Peyer's patch (tissue), 4 donors: ENCODE data around the gene FZD1. TPM values are rescaled to one million over a fixed set of nuclear protein-coding genes. Genes with fewer than 3 reads are reported as not detected.
"Not testable (repeated sequence)": the region's sequence is repeated elsewhere in the genome, so short reads cannot be mapped to it uniquely, and the experiment has no call there.

Experiments
- DNase-seq, 3 donors: peaks; one replicate each; pipeline ENCODE4 v3.0.0-alpha.2; 2017 to 2019
- H3K27ac ChIP-seq, 4 donors: fragments of 200-600 bp; sonication (generic); one replicate each; pipeline ENCODE4 v1.5.1; 2016 to 2019
- H3K27me3 ChIP-seq, 2 donors: fragments of 200-600 bp; sonication (generic); one replicate each; pipeline ENCODE4 v1.5.1; 2019
- H3K36me3 ChIP-seq, 3 donors: fragments of 200-600 bp; sonication (generic); one replicate each; pipeline ENCODE4 v1.5.1; 2016 to 2019
- H3K4me1 ChIP-seq, 4 donors: fragments of 200-600 bp; sonication (generic); one replicate each; pipeline ENCODE4 v1.5.1; 2016 to 2019
- H3K4me3 ChIP-seq, 4 donors: fragments of 200-600 bp; sonication (generic); 1 replicate in 3 of 4; 2 replicates in 1 of 4; pipeline ENCODE4 v1.5.1; 2016 to 2019; ENCODE audit warnings: mild to moderate bottlenecking in 1 of 4
- H3K9me3 ChIP-seq, 4 donors: fragments of 200-600 bp; sonication (generic); one replicate each; pipeline ENCODE4 v1.5.1; 2016 to 2019; ENCODE audit warnings: mild to moderate bottlenecking in 1 of 4
- POLR2A ChIP-seq, 2 donors: fragments of 450-650 bp; IDR thresholded peaks; one replicate each; pipeline ENCODE4 v1.5.1; 2017; ENCODE audit warnings: antibody characterized with exemption in 2 of 2, mild to moderate bottlenecking in 2 of 2, moderate library complexity in 2 of 2
- total RNA-seq, 4 donors: library from RNA; depleted of rRNA; stranded (reverse); fragments of >200 nt; gene quantifications; one replicate each; pipeline ENCODE4 v1.1.0, GENCODE V29; 2016
- TF ChIP-seq, protein P1 (sequence below), 6 experiments: fragments of 450-650 bp in 4 of 6; fragments of 200-600 bp in 2 of 6; sonication (generic) in 1 of 6; IDR thresholded peaks; one replicate each; pipeline ENCODE4 v1.5.1; 2017 to 2019; ENCODE audit warnings: antibody characterized with exemption in 6 of 6, mild to moderate bottlenecking in 3 of 6, moderate library complexity in 1 of 6

The FZD1 gene
- total RNA-seq, 4 donors from 2014 or later = 1.7 to 12.6 (median 8.9) TPM

DNA sequence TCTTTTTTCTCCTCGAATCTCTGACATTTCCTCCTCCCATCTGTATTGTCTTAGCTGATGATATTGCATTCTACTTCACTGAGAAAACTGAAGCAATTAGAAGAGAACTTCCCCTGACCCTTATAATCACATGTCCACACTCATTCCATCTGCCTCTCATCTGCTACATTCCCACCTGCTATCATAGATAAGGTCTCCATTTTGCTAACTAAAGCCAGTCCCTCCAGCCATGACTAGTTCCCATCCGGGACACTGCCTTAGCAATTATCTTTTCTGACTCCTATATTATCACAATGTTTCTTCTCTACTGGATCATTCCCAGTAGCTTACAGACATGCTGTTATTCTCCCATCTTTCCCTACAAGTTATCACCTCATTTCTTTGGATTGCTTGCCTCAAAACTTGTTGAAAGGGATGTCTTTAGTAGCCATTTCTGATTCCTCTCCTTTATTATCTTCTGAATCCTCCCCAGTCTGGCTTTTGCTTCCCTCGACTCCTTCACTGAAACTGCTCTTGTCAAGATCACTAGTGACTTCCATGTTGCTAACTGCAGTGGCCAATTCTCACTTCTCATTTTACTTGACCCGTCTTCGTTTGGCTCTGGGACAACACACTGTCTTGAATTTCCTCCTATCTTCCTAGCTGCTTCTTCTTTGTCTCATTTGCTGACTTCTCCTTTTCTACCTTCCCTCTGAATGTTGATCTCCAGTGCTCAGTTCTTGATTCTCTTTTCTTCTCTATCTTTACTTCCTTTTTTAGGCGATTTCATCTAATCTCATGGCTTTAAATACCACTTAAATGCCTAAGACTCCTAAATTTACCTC lies 35.9 kb downstream of the FZD1 start:
- no peaks in the 10 kb centered on the region for H3K4me1 ChIP-seq
- no peaks in the 10 kb centered on the region for H3K27me3 ChIP-seq
- no peak for DNase-seq
- no peak overlapping the region for H3K4me3 ChIP-seq
- H3K36me3 ChIP-seq = no peaks in the 10 kb centered on the region
- TF ChIP-seq POLR2A (IDR thresholded peaks at IDR 0.05) = no peak
- TF ChIP-seq, protein P1, sequence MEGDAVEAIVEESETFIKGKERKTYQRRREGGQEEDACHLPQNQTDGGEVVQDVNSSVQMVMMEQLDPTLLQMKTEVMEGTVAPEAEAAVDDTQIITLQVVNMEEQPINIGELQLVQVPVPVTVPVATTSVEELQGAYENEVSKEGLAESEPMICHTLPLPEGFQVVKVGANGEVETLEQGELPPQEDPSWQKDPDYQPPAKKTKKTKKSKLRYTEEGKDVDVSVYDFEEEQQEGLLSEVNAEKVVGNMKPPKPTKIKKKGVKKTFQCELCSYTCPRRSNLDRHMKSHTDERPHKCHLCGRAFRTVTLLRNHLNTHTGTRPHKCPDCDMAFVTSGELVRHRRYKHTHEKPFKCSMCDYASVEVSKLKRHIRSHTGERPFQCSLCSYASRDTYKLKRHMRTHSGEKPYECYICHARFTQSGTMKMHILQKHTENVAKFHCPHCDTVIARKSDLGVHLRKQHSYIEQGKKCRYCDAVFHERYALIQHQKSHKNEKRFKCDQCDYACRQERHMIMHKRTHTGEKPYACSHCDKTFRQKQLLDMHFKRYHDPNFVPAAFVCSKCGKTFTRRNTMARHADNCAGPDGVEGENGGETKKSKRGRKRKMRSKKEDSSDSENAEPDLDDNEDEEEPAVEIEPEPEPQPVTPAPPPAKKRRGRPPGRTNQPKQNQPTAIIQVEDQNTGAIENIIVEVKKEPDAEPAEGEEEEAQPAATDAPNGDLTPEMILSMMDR (IDR thresholded peaks at IDR 0.05) = no peak
- no peaks in the 10 kb centered on the region for H3K9me3 ChIP-seq
- no peak overlapping the region for H3K27ac ChIP-seq

DNA sequence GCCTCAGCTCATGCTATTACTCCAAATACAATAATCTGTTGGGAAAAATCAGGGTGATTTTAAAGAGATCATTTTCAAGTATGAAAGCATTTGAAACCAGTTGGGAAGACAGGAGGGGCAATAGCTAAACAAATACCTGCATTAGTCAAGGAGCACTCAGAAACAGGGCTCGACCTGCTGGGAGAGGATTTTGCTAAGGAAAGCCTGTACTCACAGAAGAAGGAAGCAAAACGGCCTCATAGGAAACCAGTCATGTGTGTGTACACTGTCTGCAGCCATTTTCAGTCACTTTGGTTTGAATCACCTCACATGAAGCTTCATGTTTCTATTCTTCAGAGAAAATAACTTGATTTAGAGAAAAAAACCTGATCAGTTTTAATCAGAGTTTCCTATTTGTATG lies 38.6 kb downstream of the FZD1 start:
- DNase-seq = no peak
- no peak for TF ChIP-seq POLR2A (IDR thresholded peaks at IDR 0.05)
- TF ChIP-seq, protein P1 (IDR thresholded peaks at IDR 0.05) = no peak
- Histone ChIP-seq H3K36me3 (no peaks in the 10 kb centered on the region), H3K4me1 (no peaks in the 10 kb centered on the region), H3K4me3 (no peak overlapping the region), H3K27me3 (no peaks in the 10 kb centered on the region), H3K27ac (no peak overlapping the region), H3K9me3 (no peaks in the 10 kb centered on the region)

DNA sequence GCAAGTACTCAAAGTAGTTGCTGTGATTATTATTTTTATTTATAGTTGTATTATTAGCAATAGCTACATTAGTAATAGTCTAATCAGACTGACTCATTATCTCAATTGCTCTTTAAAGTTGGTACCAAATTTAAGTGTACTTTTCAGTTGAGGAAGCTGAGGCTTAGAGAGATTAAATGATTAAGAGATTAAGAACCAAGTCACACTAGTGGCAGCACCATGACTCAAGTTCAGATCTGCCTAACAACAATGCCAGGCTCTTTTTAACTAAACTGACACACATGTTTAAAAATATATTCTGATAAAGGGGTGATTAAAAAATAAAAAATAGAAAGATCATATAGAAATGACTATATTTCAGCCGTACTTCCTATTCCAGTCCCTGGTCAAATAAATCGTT lies 42.0 kb downstream of the FZD1 start:
- no peak for DNase-seq
- no peaks in the 10 kb centered on the region for H3K9me3 ChIP-seq
- no peaks in the 10 kb centered on the region for H3K36me3 ChIP-seq
- H3K27ac ChIP-seq = no peak overlapping the region
- TF ChIP-seq, protein P1 (IDR thresholded peaks at IDR 0.05) = no peak
- no peak for TF ChIP-seq POLR2A (IDR thresholded peaks at IDR 0.05)
- H3K27me3 ChIP-seq = no peaks in the 10 kb centered on the region
- H3K4me1 ChIP-seq = no peaks in the 10 kb centered on the region
- H3K4me3 ChIP-seq = no peak overlapping the region

DNA sequence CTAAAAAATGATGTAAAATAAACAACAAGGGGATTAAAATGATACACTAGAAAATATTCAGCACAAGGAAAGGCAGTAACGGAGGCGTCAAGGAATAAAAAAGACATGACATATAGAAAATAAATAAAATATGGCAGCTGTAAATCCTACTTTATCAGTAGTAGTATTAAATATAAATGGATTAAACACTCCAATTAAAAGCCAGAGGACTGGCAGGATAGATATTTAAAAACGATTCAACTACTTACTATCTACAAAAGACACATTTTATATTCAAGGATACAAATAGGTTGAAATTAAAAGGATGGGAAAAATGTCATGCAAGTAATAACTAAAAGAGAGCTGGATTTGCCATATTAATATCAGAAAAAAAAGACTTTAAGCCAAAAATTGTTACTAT lies 43.2 kb downstream of the FZD1 start:
- Histone ChIP-seq H3K4me1 (no peaks in the 10 kb centered on the region), H3K27ac (no peak overlapping the region), H3K9me3 (no peaks in the 10 kb centered on the region), H3K4me3 (no peak overlapping the region), H3K36me3 (no peaks in the 10 kb centered on the region), H3K27me3 (no peaks in the 10 kb centered on the region)
- TF ChIP-seq, protein P1 (IDR thresholded peaks at IDR 0.05) = no peak
- DNase-seq = no peak

DNA sequence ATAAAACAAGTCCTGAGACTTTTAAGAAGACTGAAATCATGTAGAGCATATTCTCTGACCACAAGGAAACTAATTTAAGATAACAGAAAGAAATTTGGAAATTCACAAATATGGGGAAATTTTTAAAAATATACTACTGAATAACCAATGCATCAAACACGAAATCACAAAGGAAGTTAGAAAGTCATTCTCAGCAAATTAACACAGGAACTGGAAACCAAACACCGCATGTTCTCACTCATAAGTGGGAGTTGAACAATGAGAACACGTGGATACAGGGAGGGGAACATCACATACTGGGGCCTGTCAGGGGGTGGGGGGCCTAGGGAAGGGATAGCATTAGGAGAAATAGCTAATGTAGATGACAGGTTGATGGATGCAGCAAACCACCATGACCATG lies 44.0 kb downstream of the FZD1 start:
- H3K27me3 ChIP-seq, H3K36me3 ChIP-seq, DNase-seq, H3K4me3 ChIP-seq, H3K27ac ChIP-seq, H3K9me3 ChIP-seq, H3K4me1 ChIP-seq: not testable (repeated sequence)

DNA sequence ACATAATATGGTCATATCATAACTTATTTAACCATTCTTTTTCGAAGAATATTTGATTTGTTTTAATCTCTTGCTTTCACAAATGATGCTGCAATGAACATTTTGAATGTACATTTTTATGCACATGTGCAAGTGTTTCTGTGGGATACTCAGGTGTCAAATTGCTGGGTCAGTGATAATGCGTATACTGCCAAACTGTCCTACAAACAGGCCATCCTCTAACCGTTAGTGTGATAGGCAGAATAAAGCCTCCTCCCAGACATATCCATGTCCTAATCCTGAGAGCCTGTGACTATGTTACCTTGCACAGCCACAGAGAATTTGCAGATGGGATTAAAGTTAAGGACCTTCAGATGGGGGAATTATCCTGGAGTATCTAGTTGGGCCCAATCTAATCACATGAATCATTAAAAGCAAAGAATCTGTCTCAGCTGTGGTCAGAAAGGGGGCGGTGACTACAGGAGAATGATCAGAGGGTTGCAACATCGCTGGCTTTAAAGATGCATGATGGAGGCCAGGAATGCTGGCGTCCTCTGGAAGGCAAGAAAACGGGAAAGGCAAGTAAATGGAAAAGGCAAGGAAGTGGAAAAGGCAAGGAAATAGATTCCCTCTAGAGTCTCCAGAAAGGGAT lies 46.7 kb downstream of the FZD1 start:
- H3K9me3 ChIP-seq = no peaks in the 10 kb centered on the region
- no peak overlapping the region for H3K4me3 ChIP-seq
- no peaks in the 10 kb centered on the region for H3K36me3 ChIP-seq
- H3K4me1 ChIP-seq = no peaks in the 10 kb centered on the region
- no peak for TF ChIP-seq POLR2A (IDR thresholded peaks at IDR 0.05)
- TF ChIP-seq, protein P1 (IDR thresholded peaks at IDR 0.05) = no peak
- peak overlapping the region in 3 of 4 donors; percentile 12 to 57 (median 19) for H3K27ac ChIP-seq
- DNase-seq = no peak
- no peaks in the 10 kb centered on the region for H3K27me3 ChIP-seq
